ENCODE results near the gene HEPACAM2.

The HEPACAM2 gene

GRCh38 chr7:93238748-93239147, 12.5 kb upstream of the HEPACAM2 start:
- no peaks in the 10 kb centered on the region for H3K4me1 ChIP-seq (ENCODE audit: control insufficient read depth, insufficient read depth, low read depth, low read length)
- no peaks in the 10 kb centered on the region for H3K9me3 ChIP-seq (ENCODE audit: control insufficient read depth, low read length)
- no peak overlapping the region for H3K4me2 ChIP-seq (ENCODE audit: low read length, poor library complexity, severe bottlenecking)
- no peak overlapping the region for H4K8ac ChIP-seq (ENCODE audit: low read length)
- no peak overlapping the region for H2BK15ac ChIP-seq (ENCODE audit: low read depth, poor library complexity, severe bottlenecking)
- H3K18ac ChIP-seq (ENCODE audit: low read depth in 1 of 2, low read length in 2 of 2), result no peak overlapping the region
- no peak overlapping the region for H4K91ac ChIP-seq (ENCODE audit: low read length)
- no peak overlapping the region for H2BK12ac ChIP-seq (ENCODE audit: low read length in 2 of 2)
- 90% methylated on average over 1 of the region's 2 CpGs for WGBS
- DNase-seq, result no peak
- H3K79me1 ChIP-seq (replicated peaks; ENCODE audit: low read length, poor library complexity, severe bottlenecking), result peaks cover 26% of the 10 kb centered on the region
- no peak overlapping the region for H2BK120ac ChIP-seq (ENCODE audit: low read depth, low read length)
- H3K27me3 ChIP-seq (ENCODE audit: control insufficient read depth in 1 of 2, insufficient read depth in 1 of 2, low read length in 2 of 2), result no peaks in the 10 kb centered on the region
- no peak overlapping the region for H2BK5ac ChIP-seq (ENCODE audit: low read depth, low read length, poor library complexity, severe bottlenecking)
- no peak overlapping the region for H3K4me3 ChIP-seq (ENCODE audit: insufficient read depth in 1 of 2, low read depth in 1 of 2, low read length in 2 of 2)
- H3K27ac ChIP-seq (ENCODE audit: low read length, poor library complexity, severe bottlenecking), result no peak overlapping the region
- H3K36me3 ChIP-seq (ENCODE audit: control insufficient read depth in 1 of 2, insufficient read depth in 2 of 2, low read depth in 1 of 2, low read length in 2 of 2), result no peaks in the 10 kb centered on the region
- no peak overlapping the region for H3K9ac ChIP-seq (ENCODE audit: low read length)
- no peak overlapping the region for H3K23ac ChIP-seq (ENCODE audit: low read length in 2 of 2)
- H2AFZ ChIP-seq (ENCODE audit: low read depth, low read length), result no peak overlapping the region
- H2AK5ac ChIP-seq (ENCODE audit: low read length, severe bottlenecking), result no peak overlapping the region
- H3K14ac ChIP-seq (ENCODE audit: low read length in 2 of 2), result no peak overlapping the region
- no peak overlapping the region for H3K4ac ChIP-seq (ENCODE audit: low read depth in 1 of 2, low read length in 2 of 2)

GRCh38 chr7:93238131-93238530, 11.9 kb upstream of the HEPACAM2 start:
- H3K4me2 ChIP-seq (ENCODE audit: low read length, poor library complexity, severe bottlenecking), result no peak overlapping the region
- H3K9me3 ChIP-seq (ENCODE audit: control insufficient read depth, low read length), result no peaks in the 10 kb centered on the region
- no peak for DNase-seq
- no peak overlapping the region for H3K18ac ChIP-seq (ENCODE audit: low read depth in 1 of 2, low read length in 2 of 2)
- H2BK5ac ChIP-seq (ENCODE audit: low read depth, low read length, poor library complexity, severe bottlenecking), result no peak overlapping the region
- H3K14ac ChIP-seq (ENCODE audit: low read length in 2 of 2), result no peak overlapping the region
- no peak overlapping the region for H4K8ac ChIP-seq (ENCODE audit: low read length)
- no peaks in the 10 kb centered on the region for H3K27me3 ChIP-seq (ENCODE audit: control insufficient read depth in 1 of 2, insufficient read depth in 1 of 2, low read length in 2 of 2)
- no peak overlapping the region for H4K91ac ChIP-seq (ENCODE audit: low read length)
- WGBS, result 96% methylated on average over 3 of the region's 4 CpGs
- no peak overlapping the region for H3K4ac ChIP-seq (ENCODE audit: low read depth in 1 of 2, low read length in 2 of 2)
- peaks cover 27% of the 10 kb centered on the region for H3K79me1 ChIP-seq (replicated peaks; ENCODE audit: low read length, poor library complexity, severe bottlenecking)
- no peak overlapping the region for H3K9ac ChIP-seq (ENCODE audit: low read length)
- no peak overlapping the region for H2AFZ ChIP-seq (ENCODE audit: low read depth, low read length)
- H2AK5ac ChIP-seq (ENCODE audit: low read length, severe bottlenecking), result no peak overlapping the region
- H2BK12ac ChIP-seq (ENCODE audit: low read length in 2 of 2), result no peak overlapping the region
- H3K27ac ChIP-seq (ENCODE audit: low read length, poor library complexity, severe bottlenecking), result no peak overlapping the region
- H2BK15ac ChIP-seq (ENCODE audit: low read depth, poor library complexity, severe bottlenecking), result no peak overlapping the region
- no peak overlapping the region for H3K23ac ChIP-seq (ENCODE audit: low read length in 2 of 2)
- H3K36me3 ChIP-seq (ENCODE audit: control insufficient read depth in 1 of 2, insufficient read depth in 2 of 2, low read depth in 1 of 2, low read length in 2 of 2), result no peaks in the 10 kb centered on the region
- H3K4me3 ChIP-seq (ENCODE audit: insufficient read depth in 1 of 2, low read depth in 1 of 2, low read length in 2 of 2), result no peak overlapping the region
- no peaks in the 10 kb centered on the region for H3K4me1 ChIP-seq (ENCODE audit: control insufficient read depth, insufficient read depth, low read depth, low read length)
- no peak overlapping the region for H2BK120ac ChIP-seq (ENCODE audit: low read depth, low read length)

GRCh38 chr7:93235541-93235940, 9.3 kb upstream of the HEPACAM2 start:
- Histone ChIP-seq H3K4me2 (ENCODE audit: low read length, poor library complexity, severe bottlenecking) (no peak overlapping the region), H2BK120ac (ENCODE audit: low read depth, low read length) (no peak overlapping the region), H2BK12ac (ENCODE audit: low read length in 2 of 2) (no peak overlapping the region), H3K14ac (ENCODE audit: low read length in 2 of 2) (no peak overlapping the region), H3K18ac (ENCODE audit: low read depth in 1 of 2, low read length in 2 of 2) (no peak overlapping the region), H2BK5ac (ENCODE audit: low read depth, low read length, poor library complexity, severe bottlenecking) (no peak overlapping the region), H3K27me3 (ENCODE audit: control insufficient read depth in 1 of 2, insufficient read depth in 1 of 2, low read length in 2 of 2) (no peaks in the 10 kb centered on the region), H3K4me1 (ENCODE audit: control insufficient read depth, insufficient read depth, low read depth, low read length) (peaks cover 1% of the 10 kb centered on the region), H3K36me3 (ENCODE audit: control insufficient read depth in 1 of 2, insufficient read depth in 2 of 2, low read depth in 1 of 2, low read length in 2 of 2) (no peaks in the 10 kb centered on the region), H2AFZ (ENCODE audit: low read depth, low read length) (no peak overlapping the region), H2BK15ac (ENCODE audit: low read depth, poor library complexity, severe bottlenecking) (no peak overlapping the region), H3K27ac (ENCODE audit: low read length, poor library complexity, severe bottlenecking) (no peak overlapping the region), H3K4ac (ENCODE audit: low read depth in 1 of 2, low read length in 2 of 2) (no peak overlapping the region), H3K9me3 (ENCODE audit: control insufficient read depth, low read length) (no peaks in the 10 kb centered on the region), H3K9ac (ENCODE audit: low read length) (no peak overlapping the region), H3K4me3 (ENCODE audit: insufficient read depth in 1 of 2, low read depth in 1 of 2, low read length in 2 of 2) (no peak overlapping the region), H2AK5ac (ENCODE audit: low read length, severe bottlenecking) (no peak overlapping the region), H4K8ac (ENCODE audit: low read length) (no peak overlapping the region), H3K79me1 (replicated peaks; ENCODE audit: low read length, poor library complexity, severe bottlenecking) (peaks cover 28% of the 10 kb centered on the region), H3K23ac (ENCODE audit: low read length in 2 of 2) (no peak overlapping the region), H4K91ac (ENCODE audit: low read length) (no peak overlapping the region)
- DNase-seq, result no peak
- WGBS, result 95% methylated on average over 2 of the region's 2 CpGs

- H3K4me3 ChIP-seq (ENCODE audit: insufficient read depth in 1 of 2, low read depth in 1 of 2, low read length in 2 of 2), result peak overlapping the region; percentile 78 to 100
- H4K91ac ChIP-seq (ENCODE audit: low read length), result no peak overlapping the region
- H2BK5ac ChIP-seq (ENCODE audit: low read depth, low read length, poor library complexity, severe bottlenecking), result no peak overlapping the region
- no peak overlapping the region for H3K27ac ChIP-seq (ENCODE audit: low read length, poor library complexity, severe bottlenecking)
- peak overlapping the region; percentile 72 for H2AFZ ChIP-seq (ENCODE audit: low read depth, low read length)
- 12% methylated on average over 6 of the region's 8 CpGs for WGBS
- H3K4ac ChIP-seq (ENCODE audit: low read depth in 1 of 2, low read length in 2 of 2), result peak overlapping the region in 1 of 2 experiments; percentile 79
- H2BK120ac ChIP-seq (ENCODE audit: low read depth, low read length), result no peak overlapping the region
- H3K9ac ChIP-seq (ENCODE audit: low read length), result peak overlapping the region; percentile 96
- H3K18ac ChIP-seq (ENCODE audit: low read depth in 1 of 2, low read length in 2 of 2), result no peak overlapping the region
- H2BK12ac ChIP-seq (ENCODE audit: low read length in 2 of 2), result no peak overlapping the region
- H3K23ac ChIP-seq (ENCODE audit: low read length in 2 of 2), result no peak overlapping the region
- peaks cover 17% of the 10 kb centered on the region for H3K79me1 ChIP-seq (replicated peaks; ENCODE audit: low read length, poor library complexity, severe bottlenecking)
- H2BK15ac ChIP-seq (ENCODE audit: low read depth, poor library complexity, severe bottlenecking), result no peak overlapping the region
- H3K14ac ChIP-seq (ENCODE audit: low read length in 2 of 2), result no peak overlapping the region
- DNase-seq, result no peak
- no peak overlapping the region for H2AK5ac ChIP-seq (ENCODE audit: low read length, severe bottlenecking)
- H3K36me3 ChIP-seq (ENCODE audit: control insufficient read depth in 1 of 2, insufficient read depth in 2 of 2, low read depth in 1 of 2, low read length in 2 of 2), result no peaks in the 10 kb centered on the region
- peak overlapping the region; percentile 96 for H3K4me2 ChIP-seq (ENCODE audit: low read length, poor library complexity, severe bottlenecking)
- peaks cover 1% of the 10 kb centered on the region for H3K4me1 ChIP-seq (ENCODE audit: control insufficient read depth, insufficient read depth, low read depth, low read length)
- H3K9me3 ChIP-seq (ENCODE audit: control insufficient read depth, low read length), result no peaks in the 10 kb centered on the region
- no peaks in the 10 kb centered on the region for H3K27me3 ChIP-seq (ENCODE audit: control insufficient read depth in 1 of 2, insufficient read depth in 1 of 2, low read length in 2 of 2)
- peak overlapping the region; percentile 74 for H4K8ac ChIP-seq (ENCODE audit: low read length)
These were observed 6.4 kb upstream of the HEPACAM2 start for GRCh38 chr7:93232673-93233018.

Measured in mesenchymal stem cell (in vitro differentiated cells and primary cell).